GM23338 (cell line): Measurements from ENCODE around the gene EN2. TPM values are rescaled to one million over a fixed set of nuclear protein-coding genes. Genes with fewer than 3 reads are reported as not detected.

Source experiments
- ATAC-seq: fragments of 200-7000 bp; cut with Tn5 transposase; 3 replicates; pipeline ENCODE4 v1.9.1; 2020
- DNase-seq: peaks from one replicate; pipeline ENCODE4 v3.0.0-alpha.2; 2015; ENCODE audit warnings: low spot score
- H2AFZ ChIP-seq: fragments of 200-600 bp; sonication (generic); 2 replicates; pipeline ENCODE4 v1.8.0; 2016; ENCODE audit warnings: antibody characterized with exemption, mild to moderate bottlenecking, moderate library complexity
- H3F3A ChIP-seq: fragments of 200-600 bp; sonication (generic); replicated peaks from 2 replicates; pipeline ENCODE4 v1.8.0; 2017; ENCODE audit warnings: antibody characterized with exemption, mixed run types, low read depth
- H3K27ac ChIP-seq: fragments of 200-600 bp; sonication (generic); 2 replicates; pipeline ENCODE4 v1.6.1; 2016; ENCODE audit warnings: low read depth
- H3K27me3 ChIP-seq: fragments of 200-600 bp; sonication (generic); 2 replicates; pipeline ENCODE4 v1.8.0; 2016; ENCODE audit warnings: mild to moderate bottlenecking, mixed run types, moderate library complexity; ENCODE audit not compliant: insufficient read depth
- H3K36me3 ChIP-seq: fragments of 200-600 bp; sonication (generic); 2 replicates; pipeline ENCODE4 v1.8.0; 2016; ENCODE audit warnings: mild to moderate bottlenecking; ENCODE audit not compliant: insufficient read depth
- H3K4me1 ChIP-seq: fragments of 200-600 bp; sonication (generic); 2 replicates; pipeline ENCODE4 v1.8.0; 2016; ENCODE audit warnings: mild to moderate bottlenecking, moderate library complexity; ENCODE audit not compliant: insufficient read depth
- H3K4me2 ChIP-seq: fragments of 200-600 bp; sonication (generic); 2 replicates; pipeline ENCODE4 v1.7.1; 2017; ENCODE audit warnings: mixed run types
- H3K4me3 ChIP-seq: fragments of 200-600 bp; sonication (generic); 2 replicates; pipeline ENCODE4 v1.6.1; 2016; ENCODE audit warnings: mixed run types
- H3K79me2 ChIP-seq: fragments of 200-600 bp; sonication (generic); replicated peaks from 2 replicates; pipeline ENCODE4 v1.8.0; 2017; ENCODE audit warnings: mild to moderate bottlenecking; ENCODE audit not compliant: insufficient read depth
- H3K9me2 ChIP-seq: fragments of 200-600 bp; sonication (generic); 2 replicates; pipeline ENCODE4 v1.8.0; 2017; ENCODE audit not compliant: insufficient read depth
- H4K20me1 ChIP-seq: fragments of 200-600 bp; sonication (generic); replicated peaks from 2 replicates; pipeline ENCODE4 v1.8.0; 2017; ENCODE audit warnings: mild to moderate bottlenecking; ENCODE audit not compliant: insufficient read depth
- H3K27ac Mint-ChIP-seq: 2 replicates; pipeline ENCODE4 v1.8.0; 2020; ENCODE audit warnings: inconsistent platforms, mild to moderate bottlenecking, moderate library complexity, mixed read lengths
- H3K27me3 Mint-ChIP-seq: 3 replicates; pipeline ENCODE4 v1.8.0; 2022; ENCODE audit warnings: low read depth, mild to moderate bottlenecking, moderate library complexity, mixed read lengths, inconsistent platforms; ENCODE audit not compliant: insufficient read depth, poor library complexity
- H3K36me3 Mint-ChIP-seq: 3 replicates; pipeline ENCODE4 v1.8.0; 2021; ENCODE audit warnings: low read depth, mild to moderate bottlenecking, inconsistent platforms, moderate library complexity, mixed read lengths
- H3K4me1 Mint-ChIP-seq: 3 replicates; pipeline ENCODE4 v1.8.0; 2020; ENCODE audit warnings: mild to moderate bottlenecking, inconsistent platforms, mixed read lengths
- H3K4me3 Mint-ChIP-seq: 3 replicates; pipeline ENCODE4 v1.8.0; 2021; ENCODE audit warnings: moderate library complexity, mild to moderate bottlenecking, inconsistent platforms, mixed read lengths
- H3K9me3 Mint-ChIP-seq: 3 replicates; pipeline ENCODE4 v1.8.0; 2020; ENCODE audit warnings: moderate library complexity, mild to moderate bottlenecking, inconsistent platforms, mixed read lengths
- EZH2 ChIP-seq: fragments of 200-600 bp; sonication (generic); IDR thresholded peaks from one replicate; pipeline ENCODE4 v1.8.0; 2017; ENCODE audit warnings: antibody characterized with exemption, mild to moderate bottlenecking, low read depth; ENCODE audit not compliant: unreplicated experiment
- EZH2phosphoT487 ChIP-seq: fragments of 200-600 bp; sonication (generic); IDR thresholded peaks from one replicate; pipeline ENCODE4 v1.8.1; 2018; ENCODE audit warnings: antibody characterized with exemption; ENCODE audit not compliant: unreplicated experiment
- NANOG ChIP-seq: IDR thresholded peaks from 2 replicates; pipeline ENCODE4 v1.6.1; 2016; ENCODE audit warnings: antibody characterized with exemption, borderline replicate concordance
- POLR2AphosphoS5 ChIP-seq: IDR thresholded peaks from 2 replicates; pipeline ENCODE4 v1.6.1; 2016; ENCODE audit warnings: antibody characterized with exemption, low read depth
- polyA plus RNA-seq: library from polyadenylated mRNA; unstranded; fragments of >200 nt; fragmentation: Nextera tagmentation; extraction: Ambion mirVana; gene quantifications from 2 replicates; pipeline ENCODE4 v1.2.1, GENCODE V29; 2016
- total RNA-seq: library from RNA; depleted of rRNA; stranded (reverse); fragments of >200 nt; shearing (Covaris generic); gene quantifications from 2 replicates; pipeline ENCODE4 v1.2.3, GENCODE V29; 2014
- TF ChIP-seq, protein P1 (sequence below), 2 experiments: fragments of 200-600 bp in 1 of 2; sonication (generic) in 1 of 2; conservative IDR thresholded peaks; 2 replicates each; pipeline versions ENCODE4 v1.5.1 to v1.6.1; 2016 to 2017; ENCODE audit warnings: antibody characterized with exemption in 2 of 2, low read depth in 2 of 2, mild to moderate bottlenecking in 2 of 2, moderate library complexity in 1 of 2
- TF ChIP-seq, protein P2 (sequence below): IDR thresholded peaks from one replicate; pipeline ENCODE4 v1.6.1; 2018; ENCODE audit warnings: antibody characterized with exemption; ENCODE audit not compliant: unreplicated experiment

Gene EN2
- total and polyA plus RNA-seq, 2 experiments from 2014 or later, result not detected

- no peaks in the 10 kb centered on the region for H3K9me2 ChIP-seq
- Mint-ChIP-seq H3K27ac (no peak overlapping the region), H3K9me3 (no peaks in the 10 kb centered on the region), H3K4me3 (peak overlapping the region; percentile 64), H3K36me3 (no peaks in the 10 kb centered on the region), H3K4me1 (peaks cover 45% of the 10 kb centered on the region), H3K27me3 (peaks cover 95% of the 10 kb centered on the region)
- H4K20me1 ChIP-seq, result peaks cover 24% of the 10 kb centered on the region
- H3F3A ChIP-seq, result peaks cover 13% of the 10 kb centered on the region; the same call in 1 of the 2 replicates
- DNase-seq, result peak; percentile 71
- H3K27me3 ChIP-seq, result peaks cover 97% of the 10 kb centered on the region
- peak overlapping the region; percentile 46 for H3K4me3 ChIP-seq
- no peaks in the 10 kb centered on the region for H3K79me2 ChIP-seq
- no peak overlapping the region for H2AFZ ChIP-seq
- TF ChIP-seq, protein P1, sequence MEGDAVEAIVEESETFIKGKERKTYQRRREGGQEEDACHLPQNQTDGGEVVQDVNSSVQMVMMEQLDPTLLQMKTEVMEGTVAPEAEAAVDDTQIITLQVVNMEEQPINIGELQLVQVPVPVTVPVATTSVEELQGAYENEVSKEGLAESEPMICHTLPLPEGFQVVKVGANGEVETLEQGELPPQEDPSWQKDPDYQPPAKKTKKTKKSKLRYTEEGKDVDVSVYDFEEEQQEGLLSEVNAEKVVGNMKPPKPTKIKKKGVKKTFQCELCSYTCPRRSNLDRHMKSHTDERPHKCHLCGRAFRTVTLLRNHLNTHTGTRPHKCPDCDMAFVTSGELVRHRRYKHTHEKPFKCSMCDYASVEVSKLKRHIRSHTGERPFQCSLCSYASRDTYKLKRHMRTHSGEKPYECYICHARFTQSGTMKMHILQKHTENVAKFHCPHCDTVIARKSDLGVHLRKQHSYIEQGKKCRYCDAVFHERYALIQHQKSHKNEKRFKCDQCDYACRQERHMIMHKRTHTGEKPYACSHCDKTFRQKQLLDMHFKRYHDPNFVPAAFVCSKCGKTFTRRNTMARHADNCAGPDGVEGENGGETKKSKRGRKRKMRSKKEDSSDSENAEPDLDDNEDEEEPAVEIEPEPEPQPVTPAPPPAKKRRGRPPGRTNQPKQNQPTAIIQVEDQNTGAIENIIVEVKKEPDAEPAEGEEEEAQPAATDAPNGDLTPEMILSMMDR (conservative IDR thresholded peaks at IDR 0.05; ENCODE audit: low read depth in 2 of 2), result no peak
- TF ChIP-seq EZH2, result peak; percentile 84
- TF ChIP-seq, protein P2, sequence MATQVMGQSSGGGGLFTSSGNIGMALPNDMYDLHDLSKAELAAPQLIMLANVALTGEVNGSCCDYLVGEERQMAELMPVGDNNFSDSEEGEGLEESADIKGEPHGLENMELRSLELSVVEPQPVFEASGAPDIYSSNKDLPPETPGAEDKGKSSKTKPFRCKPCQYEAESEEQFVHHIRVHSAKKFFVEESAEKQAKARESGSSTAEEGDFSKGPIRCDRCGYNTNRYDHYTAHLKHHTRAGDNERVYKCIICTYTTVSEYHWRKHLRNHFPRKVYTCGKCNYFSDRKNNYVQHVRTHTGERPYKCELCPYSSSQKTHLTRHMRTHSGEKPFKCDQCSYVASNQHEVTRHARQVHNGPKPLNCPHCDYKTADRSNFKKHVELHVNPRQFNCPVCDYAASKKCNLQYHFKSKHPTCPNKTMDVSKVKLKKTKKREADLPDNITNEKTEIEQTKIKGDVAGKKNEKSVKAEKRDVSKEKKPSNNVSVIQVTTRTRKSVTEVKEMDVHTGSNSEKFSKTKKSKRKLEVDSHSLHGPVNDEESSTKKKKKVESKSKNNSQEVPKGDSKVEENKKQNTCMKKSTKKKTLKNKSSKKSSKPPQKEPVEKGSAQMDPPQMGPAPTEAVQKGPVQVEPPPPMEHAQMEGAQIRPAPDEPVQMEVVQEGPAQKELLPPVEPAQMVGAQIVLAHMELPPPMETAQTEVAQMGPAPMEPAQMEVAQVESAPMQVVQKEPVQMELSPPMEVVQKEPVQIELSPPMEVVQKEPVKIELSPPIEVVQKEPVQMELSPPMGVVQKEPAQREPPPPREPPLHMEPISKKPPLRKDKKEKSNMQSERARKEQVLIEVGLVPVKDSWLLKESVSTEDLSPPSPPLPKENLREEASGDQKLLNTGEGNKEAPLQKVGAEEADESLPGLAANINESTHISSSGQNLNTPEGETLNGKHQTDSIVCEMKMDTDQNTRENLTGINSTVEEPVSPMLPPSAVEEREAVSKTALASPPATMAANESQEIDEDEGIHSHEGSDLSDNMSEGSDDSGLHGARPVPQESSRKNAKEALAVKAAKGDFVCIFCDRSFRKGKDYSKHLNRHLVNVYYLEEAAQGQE, result no peak
- no peak for TF ChIP-seq NANOG
- no peak for TF ChIP-seq EZH2phosphoT487
- TF ChIP-seq POLR2AphosphoS5, result no peak
- peaks cover 46% of the 10 kb centered on the region for H3K4me1 ChIP-seq
- H3K4me2 ChIP-seq, result peak overlapping the region; percentile 75
- ATAC-seq, result peak; percentile 71
- no peaks in the 10 kb centered on the region for H3K36me3 ChIP-seq
- H3K27ac ChIP-seq, result no peak overlapping the region
Measured at GRCh38 chr7:155509359-155509724, 51.4 kb downstream of the EN2 start.

- H4K20me1 ChIP-seq, result peaks cover 24% of the 10 kb centered on the region
- H3K27ac ChIP-seq, result no peak overlapping the region
- H3K27ac Mint-ChIP-seq, result no peak overlapping the region
- H3K4me3 Mint-ChIP-seq, result peak overlapping the region; percentile 75
- peaks cover 46% of the 10 kb centered on the region for H3K4me1 ChIP-seq
- no peaks in the 10 kb centered on the region for H3K9me3 Mint-ChIP-seq
- peak overlapping the region; percentile 46 for H3K4me3 ChIP-seq
- ATAC-seq (peak; percentile 90), DNase-seq (peak; percentile 91)
- H3F3A ChIP-seq, result peaks cover 13% of the 10 kb centered on the region; the same call in 1 of the 2 replicates
- H3K27me3 Mint-ChIP-seq, result peaks cover 93% of the 10 kb centered on the region
- peak overlapping the region; percentile 75 for H3K4me2 ChIP-seq
- H3K36me3 ChIP-seq, result no peaks in the 10 kb centered on the region
- no peaks in the 10 kb centered on the region for H3K36me3 Mint-ChIP-seq
- no peaks in the 10 kb centered on the region for H3K9me2 ChIP-seq
- no peaks in the 10 kb centered on the region for H3K79me2 ChIP-seq
- H2AFZ ChIP-seq, result no peak overlapping the region
- H3K4me1 Mint-ChIP-seq, result peaks cover 45% of the 10 kb centered on the region
- H3K27me3 ChIP-seq, result peaks cover 97% of the 10 kb centered on the region
- TF ChIP-seq, protein P1 (conservative IDR thresholded peaks at IDR 0.05; ENCODE audit: low read depth in 2 of 2), result peak; percentile 3 to 32; a peak in 1 of 4 replicates
- TF ChIP-seq EZH2, result peak; percentile 45
Measured at GRCh38 chr7:155509725-155510551, 52.0 kb downstream of the EN2 start.
